Measurements from ENCODE around the gene MARCHF10. TPM values are rescaled to one million over a fixed set of nuclear protein-coding genes. Genes with fewer than 3 reads are reported as not detected.

MARCHF10 gene
- total RNA-seq, 1 donor from 2014 or later: not detected

GRCh38 chr17:62675260-62675659 lies 132.9 kb downstream of the MARCHF10 start:
- H3K27me3 Mint-ChIP-seq: no peaks in the 10 kb centered on the region
- no peaks in the 10 kb centered on the region for H3K9me3 Mint-ChIP-seq
- H3K27ac Mint-ChIP-seq: no peak overlapping the region
- TF ChIP-seq, protein P1, sequence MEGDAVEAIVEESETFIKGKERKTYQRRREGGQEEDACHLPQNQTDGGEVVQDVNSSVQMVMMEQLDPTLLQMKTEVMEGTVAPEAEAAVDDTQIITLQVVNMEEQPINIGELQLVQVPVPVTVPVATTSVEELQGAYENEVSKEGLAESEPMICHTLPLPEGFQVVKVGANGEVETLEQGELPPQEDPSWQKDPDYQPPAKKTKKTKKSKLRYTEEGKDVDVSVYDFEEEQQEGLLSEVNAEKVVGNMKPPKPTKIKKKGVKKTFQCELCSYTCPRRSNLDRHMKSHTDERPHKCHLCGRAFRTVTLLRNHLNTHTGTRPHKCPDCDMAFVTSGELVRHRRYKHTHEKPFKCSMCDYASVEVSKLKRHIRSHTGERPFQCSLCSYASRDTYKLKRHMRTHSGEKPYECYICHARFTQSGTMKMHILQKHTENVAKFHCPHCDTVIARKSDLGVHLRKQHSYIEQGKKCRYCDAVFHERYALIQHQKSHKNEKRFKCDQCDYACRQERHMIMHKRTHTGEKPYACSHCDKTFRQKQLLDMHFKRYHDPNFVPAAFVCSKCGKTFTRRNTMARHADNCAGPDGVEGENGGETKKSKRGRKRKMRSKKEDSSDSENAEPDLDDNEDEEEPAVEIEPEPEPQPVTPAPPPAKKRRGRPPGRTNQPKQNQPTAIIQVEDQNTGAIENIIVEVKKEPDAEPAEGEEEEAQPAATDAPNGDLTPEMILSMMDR (conservative IDR thresholded peaks at IDR 0.05): no peak
- no peak for DNase-seq (ENCODE audit: extremely low spot score, unreplicated experiment)
- peaks cover 6% of the 10 kb centered on the region for H3K4me1 Mint-ChIP-seq (ENCODE audit: unreplicated experiment)
- H3K36me3 Mint-ChIP-seq: no peaks in the 10 kb centered on the region
- H3K4me3 Mint-ChIP-seq: no peak overlapping the region

- H3K9me3 Mint-ChIP-seq: no peaks in the 10 kb centered on the region
- H3K4me1 Mint-ChIP-seq (ENCODE audit: unreplicated experiment): peaks cover 6% of the 10 kb centered on the region
- no peak for DNase-seq (ENCODE audit: extremely low spot score, unreplicated experiment)
- H3K27me3 Mint-ChIP-seq: no peaks in the 10 kb centered on the region
- no peak overlapping the region for H3K27ac Mint-ChIP-seq
- TF ChIP-seq, protein P1 (conservative IDR thresholded peaks at IDR 0.05): no peak
- H3K36me3 Mint-ChIP-seq: no peaks in the 10 kb centered on the region
- H3K4me3 Mint-ChIP-seq: no peak overlapping the region
Observed at GRCh38 chr17:62674841-62675240, 133.3 kb downstream of the MARCHF10 start.

DNA sequence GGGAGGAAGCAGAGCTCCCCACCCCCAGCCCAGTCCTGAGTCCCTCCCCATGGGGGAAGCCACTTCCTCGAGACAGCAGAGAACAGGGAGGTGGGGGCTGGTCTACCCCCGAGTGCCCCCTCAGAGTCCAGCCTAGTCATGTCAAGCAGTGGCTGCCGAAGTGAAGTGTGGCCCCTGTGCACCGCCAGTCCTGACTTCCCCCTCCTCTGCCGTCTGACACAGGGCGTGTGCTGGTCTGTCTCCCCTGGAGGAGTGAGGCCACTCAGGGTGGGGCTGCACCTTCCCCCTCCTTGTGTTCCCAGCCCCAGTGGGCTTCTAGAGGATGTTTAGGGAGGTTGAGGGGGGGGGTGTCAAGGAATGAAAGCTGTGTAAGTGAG lies 133.8 kb downstream of the MARCHF10 start:
- TF ChIP-seq, protein P1 (conservative IDR thresholded peaks at IDR 0.05): no peak
- Mint-ChIP-seq H3K27ac (no peak overlapping the region), H3K27me3 (no peaks in the 10 kb centered on the region), H3K36me3 (no peaks in the 10 kb centered on the region), H3K4me1 (ENCODE audit: unreplicated experiment) (peaks cover 6% of the 10 kb centered on the region), H3K4me3 (no peak overlapping the region), H3K9me3 (no peaks in the 10 kb centered on the region)
- no peak for DNase-seq (ENCODE audit: extremely low spot score, unreplicated experiment)

DNA sequence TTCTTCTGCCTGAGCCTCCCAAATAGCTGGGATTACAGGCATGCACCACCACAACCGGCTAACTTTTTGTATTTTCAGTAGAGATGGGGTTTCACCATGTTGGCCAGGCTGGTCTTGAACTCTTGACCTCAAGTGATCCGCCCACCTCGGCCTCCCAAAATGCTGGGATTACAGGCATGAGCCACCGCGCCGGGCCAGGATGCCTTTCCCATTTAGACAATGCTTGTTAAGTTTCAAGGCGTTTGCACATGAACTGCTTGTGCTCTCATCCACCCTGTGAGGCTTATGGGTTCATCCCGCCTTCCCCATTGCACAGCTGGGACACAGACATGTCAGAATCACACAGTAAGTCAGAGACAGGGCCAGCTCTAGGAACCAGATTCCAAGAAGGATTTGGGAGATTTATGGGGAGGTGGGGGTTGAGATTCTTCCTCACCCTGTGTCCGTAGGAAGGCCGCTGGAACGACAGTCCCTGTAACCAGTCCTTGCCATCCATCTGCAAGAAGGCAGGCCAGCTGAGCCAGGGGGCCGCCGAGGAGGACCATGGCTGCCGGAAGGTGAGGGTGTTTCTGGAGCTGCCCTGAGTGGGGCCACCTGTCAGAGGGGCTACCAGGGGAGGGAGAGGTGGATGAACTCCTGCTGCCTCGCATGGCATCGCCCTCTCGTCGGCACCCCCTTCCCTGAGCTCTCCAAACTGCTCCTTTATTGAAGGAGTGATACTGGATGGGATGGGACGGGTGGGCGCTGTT lies 134.3 kb downstream of the MARCHF10 start:
- peaks cover 6% of the 10 kb centered on the region for H3K4me1 Mint-ChIP-seq (ENCODE audit: unreplicated experiment)
- no peak overlapping the region for H3K27ac Mint-ChIP-seq
- H3K4me3 Mint-ChIP-seq: no peak overlapping the region
- H3K36me3 Mint-ChIP-seq: no peaks in the 10 kb centered on the region
- TF ChIP-seq, protein P1 (conservative IDR thresholded peaks at IDR 0.05): no peak
- no peaks in the 10 kb centered on the region for H3K9me3 Mint-ChIP-seq
- H3K27me3 Mint-ChIP-seq: no peaks in the 10 kb centered on the region
- DNase-seq (ENCODE audit: extremely low spot score, unreplicated experiment): no peak

DNA sequence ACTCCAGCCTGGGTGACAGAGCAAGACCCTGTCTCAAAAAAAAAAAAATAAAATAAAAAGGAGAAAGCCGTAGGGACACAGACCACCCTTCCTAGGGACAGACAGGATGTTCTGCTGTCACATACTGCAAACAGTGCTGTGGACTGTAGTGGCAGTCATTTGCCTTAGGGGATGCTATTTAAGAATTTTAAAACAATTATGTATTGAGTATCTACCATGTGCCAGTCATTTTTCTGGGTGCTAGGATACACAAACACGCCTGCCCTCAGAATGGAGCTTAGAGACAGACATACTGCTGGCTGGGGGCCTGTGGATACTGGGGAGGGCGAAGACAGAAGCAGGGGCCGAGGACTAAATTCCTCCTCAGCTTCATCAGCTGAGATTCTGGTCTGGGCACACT lies 135.2 kb downstream of the MARCHF10 start:
- peaks cover 6% of the 10 kb centered on the region for H3K4me1 Mint-ChIP-seq (ENCODE audit: unreplicated experiment)
- DNase-seq (ENCODE audit: extremely low spot score, unreplicated experiment): no peak
- H3K36me3 Mint-ChIP-seq: no peaks in the 10 kb centered on the region
- no peak overlapping the region for H3K4me3 Mint-ChIP-seq
- TF ChIP-seq, protein P1 (conservative IDR thresholded peaks at IDR 0.05): no peak
- H3K9me3 Mint-ChIP-seq: no peaks in the 10 kb centered on the region
- H3K27ac Mint-ChIP-seq: no peak overlapping the region
- no peaks in the 10 kb centered on the region for H3K27me3 Mint-ChIP-seq

Measured in type B pancreatic cell (in vitro differentiated cells).